ENCODE results near the gene ENOPH1.

The ENOPH1 gene

DNA sequence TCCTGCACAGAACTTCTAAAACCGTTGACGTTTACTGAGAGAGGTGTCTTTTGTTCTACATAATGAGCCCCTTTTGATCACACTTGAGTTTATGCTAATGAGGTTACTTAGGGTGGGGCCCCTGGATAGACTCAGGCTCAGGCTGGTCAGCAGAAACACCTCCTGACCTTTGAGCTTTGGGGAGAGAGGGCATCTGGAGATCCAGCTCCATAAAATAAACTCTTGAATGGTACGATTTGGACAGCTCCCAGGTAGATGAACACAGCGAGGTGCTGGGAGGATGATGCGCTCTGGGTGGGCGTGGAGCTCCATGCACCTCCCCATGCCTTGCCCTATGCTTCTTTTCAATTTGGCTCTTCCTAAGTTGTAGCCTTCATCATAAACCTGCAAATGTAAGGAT, 52.0 kb downstream of the ENOPH1 start:
- TF ChIP-seq, protein P1, sequence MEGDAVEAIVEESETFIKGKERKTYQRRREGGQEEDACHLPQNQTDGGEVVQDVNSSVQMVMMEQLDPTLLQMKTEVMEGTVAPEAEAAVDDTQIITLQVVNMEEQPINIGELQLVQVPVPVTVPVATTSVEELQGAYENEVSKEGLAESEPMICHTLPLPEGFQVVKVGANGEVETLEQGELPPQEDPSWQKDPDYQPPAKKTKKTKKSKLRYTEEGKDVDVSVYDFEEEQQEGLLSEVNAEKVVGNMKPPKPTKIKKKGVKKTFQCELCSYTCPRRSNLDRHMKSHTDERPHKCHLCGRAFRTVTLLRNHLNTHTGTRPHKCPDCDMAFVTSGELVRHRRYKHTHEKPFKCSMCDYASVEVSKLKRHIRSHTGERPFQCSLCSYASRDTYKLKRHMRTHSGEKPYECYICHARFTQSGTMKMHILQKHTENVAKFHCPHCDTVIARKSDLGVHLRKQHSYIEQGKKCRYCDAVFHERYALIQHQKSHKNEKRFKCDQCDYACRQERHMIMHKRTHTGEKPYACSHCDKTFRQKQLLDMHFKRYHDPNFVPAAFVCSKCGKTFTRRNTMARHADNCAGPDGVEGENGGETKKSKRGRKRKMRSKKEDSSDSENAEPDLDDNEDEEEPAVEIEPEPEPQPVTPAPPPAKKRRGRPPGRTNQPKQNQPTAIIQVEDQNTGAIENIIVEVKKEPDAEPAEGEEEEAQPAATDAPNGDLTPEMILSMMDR (IDR thresholded peaks at IDR 0.05; ENCODE audit: borderline replicate concordance, insufficient read depth, low read depth, low read length): no peak
- no peak overlapping the region for H3K4me3 ChIP-seq (ENCODE audit: low read depth, low read length)

DNA sequence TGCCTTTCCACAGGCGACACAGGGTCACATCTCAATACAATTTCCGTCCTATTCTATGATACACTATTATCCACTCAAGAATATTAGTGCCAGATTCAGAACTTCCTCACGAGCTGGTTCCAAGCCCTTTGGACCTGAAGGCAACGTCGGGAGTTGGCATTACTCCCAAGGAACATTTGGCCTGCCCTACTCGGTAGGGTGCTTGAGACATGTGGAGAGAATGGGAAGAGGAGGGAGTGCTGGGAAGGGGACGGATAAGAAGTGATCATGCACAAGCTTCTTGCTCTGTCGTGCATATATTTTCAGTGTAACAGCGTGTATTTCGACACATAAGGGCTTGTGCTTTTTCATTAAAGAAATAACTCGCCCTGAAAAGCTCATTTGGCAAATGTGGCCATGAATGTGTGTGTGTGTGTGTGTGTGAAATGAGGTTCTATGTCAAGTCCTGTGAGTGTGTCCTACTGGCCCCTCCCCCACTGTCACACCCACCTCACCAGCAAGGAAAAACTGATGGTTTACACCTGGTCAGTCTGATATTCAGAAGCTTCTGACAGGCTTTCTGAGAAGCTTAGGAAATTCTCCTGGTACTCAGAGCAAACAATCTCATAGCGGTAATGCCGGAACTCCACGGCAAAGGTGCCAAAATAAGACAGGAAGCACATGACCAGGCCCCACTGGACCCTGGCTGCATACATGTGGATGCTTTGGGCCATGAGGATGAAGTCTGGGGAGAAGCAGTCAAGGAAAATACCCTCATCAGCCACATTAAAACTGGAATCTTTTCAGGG, 54.8 kb downstream of the ENOPH1 start:
- TF ChIP-seq, protein P1 (IDR thresholded peaks at IDR 0.05; ENCODE audit: borderline replicate concordance, insufficient read depth, low read depth, low read length): no peak
- no peak overlapping the region for H3K4me3 ChIP-seq (ENCODE audit: low read depth, low read length)

DNA sequence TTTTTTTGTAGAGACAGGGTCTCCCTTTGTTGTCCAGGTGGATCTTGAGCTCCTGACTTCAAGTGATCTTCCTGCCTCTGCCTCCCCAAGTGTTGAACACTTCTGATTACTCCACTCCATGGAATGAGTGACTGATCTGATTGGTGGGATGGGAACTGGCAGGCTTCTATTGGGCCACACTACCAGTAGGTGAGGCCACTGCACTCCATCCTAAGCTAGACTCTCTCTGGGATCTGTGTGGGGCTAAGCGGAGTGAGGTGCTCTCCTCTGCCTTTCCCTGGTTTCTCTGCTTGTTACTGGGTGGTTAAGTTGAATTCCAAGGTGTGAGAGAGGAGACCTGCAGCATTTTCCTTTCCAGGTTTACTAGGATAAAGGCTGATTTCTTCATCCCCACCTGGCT, 58.7 kb downstream of the ENOPH1 start:
- no peak overlapping the region for H3K4me3 ChIP-seq (ENCODE audit: low read depth, low read length)
- TF ChIP-seq, protein P1 (IDR thresholded peaks at IDR 0.05; ENCODE audit: borderline replicate concordance, insufficient read depth, low read depth, low read length): no peak

DNA sequence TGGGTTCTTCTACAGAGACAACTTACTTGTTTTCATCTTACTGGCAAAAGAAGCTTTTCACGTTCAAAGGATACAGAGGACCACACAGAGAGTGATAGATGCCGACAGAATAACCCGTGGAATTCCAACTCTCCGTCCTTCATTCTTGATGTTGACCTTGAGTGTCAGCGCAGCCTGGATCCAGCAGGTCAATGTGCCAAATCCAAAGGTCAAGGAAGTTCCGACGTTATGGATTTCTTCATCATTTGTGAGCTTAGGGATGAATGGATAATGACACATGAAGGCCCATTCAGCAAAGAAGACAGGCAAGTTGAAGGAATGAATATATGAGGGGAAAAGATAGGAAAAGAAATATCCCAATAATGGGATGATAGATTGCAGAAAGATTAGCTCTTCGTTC, 59.6 kb downstream of the ENOPH1 start:
- TF ChIP-seq, protein P1 (IDR thresholded peaks at IDR 0.05; ENCODE audit: borderline replicate concordance, insufficient read depth, low read depth, low read length): no peak
- H3K4me3 ChIP-seq (ENCODE audit: low read depth, low read length): no peak overlapping the region

DNA sequence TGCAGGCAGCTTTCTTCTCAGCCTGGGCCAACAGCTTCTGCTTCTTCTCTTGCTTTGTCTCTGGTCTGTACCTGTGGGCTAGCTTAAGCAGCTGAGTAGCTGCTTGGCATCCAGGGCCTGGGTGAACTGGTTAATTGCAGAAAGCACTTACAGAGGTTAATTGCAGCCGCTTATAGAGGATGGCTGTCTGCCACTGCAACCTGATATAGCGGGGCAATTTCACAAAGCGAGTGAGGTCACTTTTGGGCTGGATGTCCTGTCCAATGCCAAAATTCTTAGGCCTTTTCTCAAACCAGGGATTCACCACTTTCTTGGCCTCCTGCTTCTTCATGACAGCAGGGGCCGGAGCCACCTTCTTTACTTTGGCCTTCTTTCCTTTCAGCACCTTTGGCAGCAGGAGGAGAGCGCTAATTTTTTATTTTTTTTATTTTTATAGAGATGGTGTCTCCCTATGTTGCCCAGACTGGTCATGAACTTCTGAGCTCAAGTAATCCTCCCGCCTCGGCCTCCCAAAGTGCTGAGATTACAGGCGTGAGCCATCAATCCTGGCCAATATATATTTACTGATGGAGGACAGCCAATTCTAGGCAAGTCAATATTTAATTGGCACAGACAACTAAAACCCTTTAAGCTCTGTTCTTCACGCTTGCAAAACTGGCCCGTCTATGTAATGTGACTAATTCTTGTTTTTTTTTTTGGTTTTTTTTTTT, 61.0 kb downstream of the ENOPH1 start:
- TF ChIP-seq, protein P1 (IDR thresholded peaks at IDR 0.05; ENCODE audit: borderline replicate concordance, insufficient read depth, low read depth, low read length): no peak

DNA sequence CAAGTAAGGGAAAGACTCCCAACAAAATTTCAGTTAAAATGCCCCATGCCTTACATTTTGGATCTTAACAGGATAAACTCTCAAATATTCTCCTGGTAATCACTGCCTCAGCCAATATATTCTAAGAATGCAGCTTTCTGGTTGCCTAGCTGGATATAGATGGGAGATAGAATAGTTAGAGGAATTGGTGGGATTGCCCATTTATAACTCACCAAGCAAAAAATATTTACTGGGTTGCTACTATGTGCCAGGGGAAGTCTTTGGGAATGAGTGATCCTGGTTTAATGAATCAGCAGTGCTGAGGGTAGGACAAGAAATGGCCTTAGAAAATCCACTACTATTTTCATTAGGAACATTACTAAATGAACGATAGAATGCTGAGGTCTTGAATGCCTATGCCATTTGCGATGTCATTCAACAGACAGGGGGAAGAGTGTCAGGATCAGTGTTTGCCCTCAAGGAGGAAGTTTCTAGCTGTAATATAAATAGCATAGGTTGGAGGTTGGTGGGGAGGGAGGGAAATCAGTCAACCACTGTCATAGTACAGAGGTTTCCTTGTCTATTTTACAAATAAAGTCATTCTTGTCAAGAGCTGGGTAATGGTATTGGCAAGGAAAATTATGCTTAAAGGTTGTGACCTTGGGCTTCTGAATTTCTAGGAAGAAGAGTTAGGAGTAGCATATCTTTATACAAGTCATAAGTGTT, 63.5 kb downstream of the ENOPH1 start:
- no peak overlapping the region for H3K4me3 ChIP-seq (ENCODE audit: low read depth, low read length)
- TF ChIP-seq, protein P1 (IDR thresholded peaks at IDR 0.05; ENCODE audit: borderline replicate concordance, insufficient read depth, low read depth, low read length): no peak

More for the DNA sequence above, 61.0 kb downstream of the ENOPH1 start:
- no peak overlapping the region for H3K4me3 ChIP-seq (ENCODE audit: low read depth, low read length)
